Loucy (cell line): ENCODE data around the gene SMCO2.
A peak's percentile ranks its signal among the peaks of the same experiment; 100 is the strongest.

Source experiments
- H2AFZ ChIP-seq: fragments of 200-600 bp; sonication (generic); 2 replicates; pipeline ENCODE4 v1.6.0; 2016; ENCODE audit warnings: antibody characterized with exemption, mild to moderate bottlenecking, low read length, moderate library complexity
- H3F3A ChIP-seq: fragments of 200-600 bp; 2 replicates; pipeline ENCODE4 v1.6.0; 2016; ENCODE audit warnings: antibody characterized with exemption, low read depth, mild to moderate bottlenecking
- H3K27me3 ChIP-seq: fragments of 200-600 bp; sonication (generic); 2 replicates; pipeline ENCODE4 v1.6.1; 2014; ENCODE audit warnings: low read length, mild to moderate bottlenecking; ENCODE audit not compliant: insufficient read depth, poor library complexity, severe bottlenecking
- H3K36me3 ChIP-seq: fragments of 200-600 bp; sonication (generic); 2 replicates; pipeline ENCODE4 v1.6.1; 2016; ENCODE audit warnings: low read length; ENCODE audit not compliant: insufficient read depth
- H3K4me1 ChIP-seq: fragments of 200-600 bp; sonication (generic); 2 replicates; pipeline ENCODE4 v1.5.1; 2014; ENCODE audit warnings: low read length, mild to moderate bottlenecking; ENCODE audit not compliant: insufficient read depth, poor library complexity, severe bottlenecking
- H3K4me2 ChIP-seq: fragments of 200-600 bp; sonication (generic); 2 replicates; pipeline ENCODE4 v1.6.0; 2014; ENCODE audit warnings: antibody characterized with exemption, low read length, low read depth, mild to moderate bottlenecking; ENCODE audit not compliant: poor library complexity, severe bottlenecking
- H3K4me3 ChIP-seq: fragments of 200-600 bp; sonication (generic); 2 replicates; pipeline ENCODE4 v1.5.1; 2014; ENCODE audit warnings: low read length, mild to moderate bottlenecking, mixed read lengths; ENCODE audit not compliant: poor library complexity, severe bottlenecking
- H3K79me2 ChIP-seq: fragments of 200-600 bp; sonication (generic); 2 replicates; pipeline ENCODE4 v1.6.1; 2014; ENCODE audit warnings: low read length; ENCODE audit not compliant: insufficient read depth
- H3K9ac ChIP-seq: fragments of 200-600 bp; sonication (generic); 2 replicates; pipeline ENCODE4 v1.6.0; 2014; ENCODE audit warnings: mild to moderate bottlenecking, low read depth, low read length, moderate library complexity; ENCODE audit not compliant: poor library complexity, severe bottlenecking
- H3K9me2 ChIP-seq: fragments of 200-600 bp; sonication (generic); replicated peaks from 2 replicates; pipeline ENCODE4 v1.6.1; 2016; ENCODE audit warnings: low read depth, low read length, mixed read lengths
- H3K9me3 ChIP-seq: fragments of 200-600 bp; sonication (generic); 2 replicates; pipeline ENCODE4 v1.6.1; 2014; ENCODE audit warnings: mild to moderate bottlenecking, antibody characterized with exemption, low read length, low read depth; ENCODE audit not compliant: insufficient read depth
- H4K20me1 ChIP-seq: fragments of 200-600 bp; sonication (generic); 2 replicates; pipeline ENCODE4 v1.6.0; 2014; ENCODE audit warnings: antibody characterized with exemption, low read length, mild to moderate bottlenecking; ENCODE audit not compliant: insufficient read depth, poor library complexity, severe bottlenecking
- EZH2phosphoT487 ChIP-seq: fragments of 200-600 bp; IDR thresholded peaks from 2 replicates; pipeline ENCODE4 v1.6.1; 2018; ENCODE audit warnings: antibody characterized with exemption, mild to moderate bottlenecking, moderate library complexity, borderline replicate concordance
- TF ChIP-seq, protein P1 (sequence below): fragments of 200-600 bp; sonication (generic); conservative IDR thresholded peaks from 2 replicates; pipeline ENCODE4 v1.5.1; 2014; ENCODE audit warnings: mild to moderate bottlenecking, antibody characterized with exemption, low read length

Gene SMCO2

DNA sequence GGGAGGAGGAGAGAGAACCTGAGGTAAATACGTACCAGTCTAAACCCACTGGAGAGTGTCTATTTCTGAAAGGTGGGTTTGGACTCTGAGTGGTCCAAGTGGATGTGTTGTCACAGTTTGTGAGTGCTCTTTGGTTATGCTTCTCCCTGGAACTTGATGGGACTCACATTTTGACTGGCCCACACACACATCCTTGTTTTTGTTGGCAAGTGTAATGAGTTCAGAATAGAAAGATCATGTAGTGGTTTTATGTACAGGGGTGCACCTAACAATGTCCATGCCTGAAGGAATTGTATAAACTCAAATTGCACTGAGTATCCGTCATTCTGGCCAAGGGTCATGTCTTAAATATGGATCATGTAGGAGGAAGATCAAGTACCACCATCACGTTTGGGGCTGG lies 82.3 kb downstream of the SMCO2 start:
- TF ChIP-seq, protein P1, sequence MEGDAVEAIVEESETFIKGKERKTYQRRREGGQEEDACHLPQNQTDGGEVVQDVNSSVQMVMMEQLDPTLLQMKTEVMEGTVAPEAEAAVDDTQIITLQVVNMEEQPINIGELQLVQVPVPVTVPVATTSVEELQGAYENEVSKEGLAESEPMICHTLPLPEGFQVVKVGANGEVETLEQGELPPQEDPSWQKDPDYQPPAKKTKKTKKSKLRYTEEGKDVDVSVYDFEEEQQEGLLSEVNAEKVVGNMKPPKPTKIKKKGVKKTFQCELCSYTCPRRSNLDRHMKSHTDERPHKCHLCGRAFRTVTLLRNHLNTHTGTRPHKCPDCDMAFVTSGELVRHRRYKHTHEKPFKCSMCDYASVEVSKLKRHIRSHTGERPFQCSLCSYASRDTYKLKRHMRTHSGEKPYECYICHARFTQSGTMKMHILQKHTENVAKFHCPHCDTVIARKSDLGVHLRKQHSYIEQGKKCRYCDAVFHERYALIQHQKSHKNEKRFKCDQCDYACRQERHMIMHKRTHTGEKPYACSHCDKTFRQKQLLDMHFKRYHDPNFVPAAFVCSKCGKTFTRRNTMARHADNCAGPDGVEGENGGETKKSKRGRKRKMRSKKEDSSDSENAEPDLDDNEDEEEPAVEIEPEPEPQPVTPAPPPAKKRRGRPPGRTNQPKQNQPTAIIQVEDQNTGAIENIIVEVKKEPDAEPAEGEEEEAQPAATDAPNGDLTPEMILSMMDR: no peak
- TF ChIP-seq EZH2phosphoT487: no peak
- H3K36me3 ChIP-seq: no peaks in the 10 kb centered on the region
- H3K27me3 ChIP-seq: no peaks in the 10 kb centered on the region
- peaks cover 46% of the 10 kb centered on the region for H3K4me1 ChIP-seq
- H3K9me2 ChIP-seq: no peaks in the 10 kb centered on the region
- H3F3A ChIP-seq: no peaks in the 10 kb centered on the region; the same call in 1 of the 2 replicates
- peak overlapping the region; percentile 44 for H3K4me2 ChIP-seq
- H3K9ac ChIP-seq: no peak overlapping the region
- H3K4me3 ChIP-seq: no peak overlapping the region
- H3K9me3 ChIP-seq: no peaks in the 10 kb centered on the region
- no peaks in the 10 kb centered on the region for H4K20me1 ChIP-seq
- H3K79me2 ChIP-seq: peaks cover 37% of the 10 kb centered on the region
- no peak overlapping the region for H2AFZ ChIP-seq

DNA sequence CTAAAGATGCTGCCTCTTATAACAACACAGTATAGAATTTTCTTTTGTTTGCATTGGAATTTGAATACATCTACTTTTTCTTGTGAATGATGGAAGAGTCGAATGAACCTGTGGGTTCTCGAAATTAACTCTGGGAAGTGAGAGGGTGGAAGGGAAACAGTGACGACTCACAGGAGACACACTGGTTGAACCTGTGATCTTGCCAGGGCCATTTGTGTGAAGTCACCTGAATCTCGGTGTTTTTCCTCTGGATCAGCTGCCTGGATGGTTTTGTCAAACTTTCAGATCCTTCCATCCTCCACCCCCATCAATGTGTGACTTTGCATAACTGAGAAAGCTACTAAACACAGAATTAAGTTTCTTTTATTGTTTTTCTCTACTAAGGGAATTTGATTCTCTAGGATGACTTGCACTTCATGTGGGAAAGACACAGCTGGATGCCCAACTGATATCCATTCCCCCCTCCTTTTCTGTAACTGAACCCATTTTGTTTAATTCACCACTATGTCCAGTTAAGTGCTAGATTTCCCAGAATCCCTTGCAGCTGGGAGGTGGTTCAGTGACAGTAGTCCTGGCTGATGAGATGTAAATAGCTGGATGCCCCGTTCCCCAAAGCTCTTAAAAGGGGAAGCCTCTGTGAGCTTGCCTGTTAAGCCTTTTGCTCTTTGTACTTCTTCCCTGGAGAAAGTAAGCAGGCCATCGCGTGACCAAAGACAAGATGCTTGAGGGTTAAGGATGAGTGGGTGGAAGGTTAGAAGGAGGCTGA lies 83.8 kb downstream of the SMCO2 start:
- no peaks in the 10 kb centered on the region for H3K9me3 ChIP-seq
- H3K4me1 ChIP-seq: peaks cover 53% of the 10 kb centered on the region
- no peak overlapping the region for H2AFZ ChIP-seq
- peak overlapping the region; percentile 18 for H3K9ac ChIP-seq
- peaks cover 31% of the 10 kb centered on the region for H3K79me2 ChIP-seq
- TF ChIP-seq, protein P1: no peak
- no peak for TF ChIP-seq EZH2phosphoT487
- no peaks in the 10 kb centered on the region for H4K20me1 ChIP-seq
- H3K27me3 ChIP-seq: no peaks in the 10 kb centered on the region
- H3F3A ChIP-seq: peaks cover 8% of the 10 kb centered on the region
- H3K4me3 ChIP-seq: no peak overlapping the region
- H3K36me3 ChIP-seq: no peaks in the 10 kb centered on the region
- H3K9me2 ChIP-seq: no peaks in the 10 kb centered on the region
- H3K4me2 ChIP-seq: peak overlapping the region; percentile 24

DNA sequence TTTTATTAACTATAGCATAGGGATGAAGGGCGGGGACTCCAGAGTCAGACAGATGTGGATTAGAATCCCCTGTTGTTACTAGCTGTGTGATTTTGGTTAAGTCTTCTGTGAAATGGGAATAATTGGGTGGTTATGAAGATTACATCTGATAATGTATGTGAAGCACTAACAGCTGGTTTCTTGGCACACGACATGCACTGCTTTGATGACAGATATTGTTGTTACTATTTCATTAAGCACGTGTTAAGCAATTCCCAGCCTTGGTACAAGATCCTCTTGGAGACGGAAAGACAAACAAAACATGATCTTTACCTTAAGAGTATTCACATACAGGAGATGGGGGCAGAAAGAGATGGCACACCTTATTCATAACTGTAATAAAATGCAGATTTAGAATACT lies 85.4 kb downstream of the SMCO2 start:
- Histone ChIP-seq H3K4me1 (peaks cover 51% of the 10 kb centered on the region), H3K4me2 (no peak overlapping the region), H3K36me3 (no peaks in the 10 kb centered on the region), H4K20me1 (no peaks in the 10 kb centered on the region), H3K9me3 (no peaks in the 10 kb centered on the region), H3K4me3 (no peak overlapping the region), H3K9me2 (no peaks in the 10 kb centered on the region), H3K79me2 (peaks cover 36% of the 10 kb centered on the region; the same call in 1 of the 2 replicates), H2AFZ (no peak overlapping the region), H3F3A (peaks cover 8% of the 10 kb centered on the region), H3K27me3 (no peaks in the 10 kb centered on the region), H3K9ac (no peak overlapping the region)
- TF ChIP-seq, protein P1: no peak
- TF ChIP-seq EZH2phosphoT487: no peak
